ENCODE measurements around the gene STK38.
A peak's percentile ranks its signal among the peaks of the same experiment; 100 is the strongest.
"Not testable (repeated sequence)": the region's sequence is repeated elsewhere in the genome, so short reads cannot be mapped to it uniquely, and the experiment has no call there.

STK38 gene
- 259 reads per million, percentile 94 among the genes with 10 or more reads in this experiment for total RNA-seq

- DNase-seq, result peak; percentile 90
These were observed at the start of gene STK38 for GRCh38 chr6:36546920-36547645. Gene STK38 (minus strand): TSS chr6:36547479. CDS start chr6:36540202, 7,277 bp downstream.

- no peak for DNase-seq
These were observed 49.1 kb upstream of the STK38 start for GRCh38 chr6:36596356-36596755.

- no peak for DNase-seq
These were observed 47.8 kb upstream of the STK38 start for GRCh38 chr6:36594816-36595643.

GRCh38 chr6:36594029-36594815 is 46.9 kb upstream of the STK38 start, which contains the start of gene SRSF3:
Gene SRSF3 (plus strand): TSS chr6:36594362. CDS start chr6:36596763, 2,401 bp downstream.
- peak; percentile 93 for DNase-seq

- peak; percentile 37 for DNase-seq
These were observed 46.3 kb upstream of the STK38 start for GRCh38 chr6:36593569-36594028.

- no peak for DNase-seq
These were observed 45.0 kb upstream of the STK38 start for GRCh38 chr6:36592221-36592655.

GRCh38 chr6:36590237-36590636 is 43.0 kb upstream of the STK38 start:
- no peak for DNase-seq

- not testable (repeated sequence) for DNase-seq
These were observed 41.7 kb upstream of the STK38 start for GRCh38 chr6:36589025-36589400.

GRCh38 chr6:36586606-36587005 is 39.3 kb upstream of the STK38 start:
- DNase-seq, result no peak

- DNase-seq, result no peak
These were observed 34.4 kb upstream of the STK38 start for GRCh38 chr6:36581716-36582115.

- DNase-seq, result no peak
These were observed 32.9 kb upstream of the STK38 start for GRCh38 chr6:36580184-36580526.

GRCh38 chr6:36578431-36578830 is 31.2 kb upstream of the STK38 start:
- no peak for DNase-seq

GRCh38 chr6:36578030-36578429 is 30.8 kb upstream of the STK38 start:
- no peak for DNase-seq

GRCh38 chr6:36577301-36577700 is 30.0 kb upstream of the STK38 start:
- DNase-seq, result no peak

GRCh38 chr6:36576578-36576977 is 29.3 kb upstream of the STK38 start:
- DNase-seq, result no peak

GRCh38 chr6:36574679-36575078 is 27.4 kb upstream of the STK38 start:
- DNase-seq, result no peak

GRCh38 chr6:36572353-36573311 is 25.4 kb upstream of the STK38 start:
- DNase-seq, result not testable (repeated sequence)

- no peak for DNase-seq
These were observed 24.1 kb upstream of the STK38 start for GRCh38 chr6:36571122-36572043.

GRCh38 chr6:36570264-36570663 is 23.0 kb upstream of the STK38 start:
- DNase-seq, result no peak

- no peak for DNase-seq
These were observed 19.2 kb upstream of the STK38 start for GRCh38 chr6:36566418-36566905.

GRCh38 chr6:36563928-36564284 is 16.6 kb upstream of the STK38 start:
- DNase-seq, result no peak
